K562 (cell line): ENCODE data around the gene AAR2. TPM values are rescaled to one million over a fixed set of nuclear protein-coding genes. Genes with fewer than 3 reads are reported as not detected.

Experiments
- ATAC-seq: fragments of 200-7000 bp; cut with Tn5 transposase; 3 replicates; pipeline ENCODE4 v1.9.1; 2020; ENCODE audit warnings: moderate library complexity
- BruUV-seq: library from RNA; stranded (reverse); fragments of 400-500 nt; replicated peaks from 2 replicates; lab custom pipeline; 2021; lab: Mats Ljungman, UMichigan
- CTCF ChIA-PET: fragments of 300-600 bp; formaldehyde crosslinking; extraction: SDS; loops from one replicate; lab custom pipeline; 2021; ENCODE audit warnings: low intra/inter-chr PET ratio; lab: Yijun Ruan, JAX
- POLR2A ChIA-PET: fragments of 300-600, 350-650 bp; sonication (Branson Sonifier 250); formaldehyde crosslinking; extraction: SDS; loops from one replicate; lab custom pipeline; 2021; ENCODE audit warnings: antibody characterized with exemption, inconsistent platforms; lab: Yijun Ruan, JAX
- DNase-seq, 4 experiments: peaks; one replicate each; pipeline versions ENCODE4 v3.0.0 to v3.0.0-alpha.2; 2011 to 2018; ENCODE audit warnings: low spot score in 3 of 4, mixed read lengths in 3 of 4; ENCODE audit errors: extremely low read depth in 1 of 4
- FAIRE-seq: peaks from 2 replicates; lab custom pipeline; 2011; peaks lifted over from hg19 to GRCh38; lab: Jason Lieb, UNC
- H2AFZ ChIP-seq: 2 replicates; pipeline ENCODE4 v1.6.0; 2011; ENCODE audit warnings: low read depth, low read length, control low read depth, inconsistent platforms
- H3K27ac ChIP-seq: fragments of 200-600 bp; 3 replicates; pipeline ENCODE4 v1.8.0; 2011; ENCODE audit warnings: low read depth, mild to moderate bottlenecking, control low read depth, inconsistent platforms, low read length, moderate library complexity, mixed read lengths; ENCODE audit errors: extremely low read depth
- H3K27me3 ChIP-seq, 2 experiments: fragments of 300-600 bp in 1 of 2; 2 replicates in 1 of 2; 3 replicates in 1 of 2; pipeline versions ENCODE4 v1.6.0 to v1.8.0; 2011; ENCODE audit warnings: inconsistent platforms in 2 of 2, low read length in 2 of 2, mild to moderate bottlenecking in 1 of 2, mixed read lengths in 1 of 2, moderate library complexity in 1 of 2; ENCODE audit not compliant: control insufficient read depth in 2 of 2, insufficient read depth in 2 of 2
- H3K36me3 ChIP-seq: fragments of 300-600 bp; 3 replicates; pipeline ENCODE4 v1.8.0; 2011; ENCODE audit warnings: mild to moderate bottlenecking, low read length, inconsistent platforms; ENCODE audit not compliant: control insufficient read depth, insufficient read depth
- H3K4me1 ChIP-seq, 2 experiments: fragments of 200-600 bp in 1 of 2; replicated peaks in 1 of 2; 2 replicates in 1 of 2; 3 replicates in 1 of 2; pipeline versions ENCODE4 v1.5.1 to v1.8.0; 2011; ENCODE audit warnings: inconsistent platforms in 2 of 2, low read length in 2 of 2, mild to moderate bottlenecking in 1 of 2, mixed read lengths in 1 of 2, moderate library complexity in 1 of 2; ENCODE audit not compliant: control insufficient read depth in 2 of 2, insufficient read depth in 2 of 2
- H3K4me2 ChIP-seq: 2 replicates; pipeline ENCODE4 v1.6.1; 2011; ENCODE audit warnings: low read length, control low read depth, inconsistent platforms, mixed read lengths; ENCODE audit not compliant: insufficient read depth
- H3K4me3 ChIP-seq: fragments of 200-600 bp; sonication (generic), shearing (Covaris generic); 2 replicates; pipeline ENCODE4 v1.5.1; 2016; ENCODE audit warnings: control low read depth, inconsistent platforms
- H3K79me2 ChIP-seq: fragments of 200-600 bp; 3 replicates; pipeline ENCODE4 v1.8.0; 2011; ENCODE audit warnings: low read length, inconsistent platforms; ENCODE audit not compliant: control insufficient read depth, insufficient read depth
- H3K9ac ChIP-seq, 2 experiments: 2 replicates each; pipeline versions ENCODE4 v1.6.0 to v1.6.1; 2011; ENCODE audit warnings: low read depth in 2 of 2, low read length in 2 of 2, control low read depth in 1 of 2, inconsistent platforms in 1 of 2, mild to moderate bottlenecking in 1 of 2, mixed read lengths in 1 of 2; ENCODE audit not compliant: insufficient read depth in 1 of 2
- H3K9me1 ChIP-seq: one replicate; pipeline ENCODE4 v1.6.0; 2011; ENCODE audit warnings: inconsistent platforms, mild to moderate bottlenecking, low read length, moderate library complexity; ENCODE audit not compliant: control insufficient read depth, insufficient read depth
- H3K9me3 ChIP-seq: replicated peaks from 2 replicates; pipeline ENCODE4 v1.5.1; 2011; ENCODE audit warnings: low read depth, low read length, inconsistent platforms; ENCODE audit not compliant: control insufficient read depth, insufficient read depth
- H4K20me1 ChIP-seq: replicated peaks from 2 replicates; pipeline ENCODE4 v1.6.1; 2011; ENCODE audit warnings: low read length, inconsistent platforms, mixed read lengths; ENCODE audit not compliant: control insufficient read depth, insufficient read depth
- BHLHE40 ChIP-seq: IDR thresholded peaks from 2 replicates; pipeline ENCODE4 v1.6.1; 2011; ENCODE audit warnings: low read length, improper control_type of control experiment
- HSF4 ChIP-seq: fragments of 250-450 bp; sonication (Bioruptor Pico); IDR thresholded peaks from 2 replicates; pipeline ENCODE4 v2.1.2; 2022; ENCODE audit warnings: mild to moderate bottlenecking, moderate library complexity, borderline replicate concordance
- MTA3 ChIP-seq: fragments of 450-650 bp; formaldehyde crosslinking; IDR thresholded peaks from 2 replicates; pipeline ENCODE4 v1.6.1; 2017; ENCODE audit warnings: mild to moderate bottlenecking, borderline replicate concordance
- RAD21 ChIP-seq, 2 experiments: fragments of 250-450 bp in 1 of 2; fragments of 450-650 bp in 1 of 2; sonication (Bioruptor Pico) in 1 of 2; formaldehyde crosslinking in 1 of 2; IDR thresholded peaks in 1 of 2; conservative IDR thresholded peaks in 1 of 2; 2 replicates each; pipeline versions ENCODE4 v1.4.0 to v1.8.0; 2020 to 2022; ENCODE audit warnings: mild to moderate bottlenecking in 2 of 2, moderate library complexity in 1 of 2
- WGBS: fragments of 100-300 bp; shearing (Covaris generic); methylation state at CpG from one replicate; pipeline ENCODE4 v1.1.6; 2016; ENCODE audit warnings: low coverage, mixed read lengths; ENCODE audit not compliant: insufficient coverage; ENCODE audit errors: missing lambda C conversion rate; 5-methylcytosine and 5-hydroxymethylcytosine counted together
- in situ Hi-C: fragments of 300-500 bp; cut with MboI; formaldehyde crosslinking; loops from 4 replicates; pipeline ENCODE4 v1.15.0; 2018; ENCODE audit warnings: inconsistent platforms, mixed read lengths
- intact Hi-C: fragments of 100-400 bp; cut with micrococcal nuclease; formaldehyde crosslinking; loops from 2 replicates; pipeline ENCODE4 v1.14.2; 2022
- polyA plus RNA-seq, 8 experiments: library from polyadenylated mRNA; depleted of rRNA in 4 of 8; stranded (reverse) in 5 of 8; unstranded in 3 of 8; fragments of >200 nt; fragmentation: Nextera tagmentation in 2 of 8; fragmentation: Illumina TruSeq in 1 of 8; extraction: Ambion mirVana in 2 of 8; extraction: Trizol in 1 of 8; gene quantifications; 2 replicates each; pipeline versions ENCODE4 v1.2.1 to v1.2.3, GENCODE V29; 2011 to 2014; ENCODE audit warnings: inconsistent platforms in 1 of 8, missing spikeins in 1 of 8
- total RNA-seq, 7 experiments: library from RNA; depleted of rRNA in 6 of 7; stranded (reverse); fragments of >200 nt in 6 of 7; fragmentation: Illumina TruSeq in 2 of 7; extraction: Trizol in 2 of 7; gene quantifications; 2 replicates each; pipeline versions ENCODE4 v1.2.1 to v1.2.3, GENCODE V29; 2011 to 2021; ENCODE audit warnings: low replicate concordance in 1 of 7
- TF ChIP-seq, protein P1 (sequence below): fragments of 450-650 bp; IDR thresholded peaks from 2 replicates; pipeline ENCODE4 v1.6.1; 2016
- TF ChIP-seq, protein P2 (sequence below), 3 experiments: IDR thresholded peaks in 2 of 3; conservative IDR thresholded peaks in 1 of 3; 2 replicates each; pipeline ENCODE4 v1.5.1; 2011 to 2012; ENCODE audit warnings: low read length in 3 of 3, mild to moderate bottlenecking in 3 of 3, control low read depth in 2 of 3, improper control_type of control experiment in 1 of 3, inconsistent platforms in 1 of 3, low read depth in 1 of 3, mixed read lengths in 1 of 3, moderate library complexity in 1 of 3; ENCODE audit not compliant: insufficient read depth in 2 of 3
- TF ChIP-seq, protein P3 (sequence below), 2 experiments: fragments of 450-650 bp; formaldehyde crosslinking in 1 of 2; IDR thresholded peaks; 2 replicates each; pipeline versions ENCODE4 v1.4.0 to v1.6.1; 2014 to 2020; ENCODE audit warnings: mild to moderate bottlenecking in 2 of 2, borderline replicate concordance in 1 of 2, low read depth in 1 of 2

Gene AAR2
- total and polyA plus RNA-seq, 9 of the 15 experiments (the other 6 are each of a cell fraction or from before 2014, with no cell fraction given) = 6.5 to 36.2 (median 24.7) TPM

DNA sequence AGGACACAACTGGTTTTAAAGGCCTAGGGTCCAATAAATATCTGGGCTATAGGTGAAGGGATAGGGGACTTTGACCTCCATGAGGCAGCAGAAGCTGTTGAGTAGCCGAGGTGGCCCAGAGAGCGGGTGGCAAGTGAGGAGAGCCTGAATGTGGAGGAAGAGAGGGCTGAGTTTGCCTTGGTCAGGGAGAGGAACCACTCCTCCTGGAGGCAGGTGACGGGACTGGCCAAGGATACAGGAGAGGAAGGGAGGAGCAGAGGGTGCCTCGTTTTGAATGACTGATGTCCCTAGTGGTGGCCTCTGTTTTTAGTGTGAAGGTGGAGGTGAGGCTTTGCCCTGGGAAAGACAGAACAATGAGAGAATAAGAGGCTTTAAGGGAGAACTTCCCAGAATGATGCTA is 19.1 kb upstream of the AAR2 start:
- peak; percentile 96 for ATAC-seq
- Histone ChIP-seq H3K4me1 (no peaks in the 10 kb centered on the region), H2AFZ (no peak overlapping the region), H3K79me2 (no peaks in the 10 kb centered on the region), H3K4me3 (no peak overlapping the region), H4K20me1 (peaks cover 11% of the 10 kb centered on the region), H3K4me2 (no peak overlapping the region), H3K9me3 (no peaks in the 10 kb centered on the region), H3K9ac (peak overlapping the region in 1 of 2 experiments; percentile 43; a peak in 1 of 4 replicates), H3K27ac (no peak overlapping the region), H3K27me3 (peaks cover 27 to 55% of the 10 kb centered on the region in 2 experiments), H3K9me1 (no peaks in the 10 kb centered on the region), H3K36me3 (no peaks in the 10 kb centered on the region)
- WGBS = 0% methylated on average over 4 of the region's 4 CpGs
- FAIRE-seq = peak; percentile 87
- intact Hi-C loops (no loop called here), in situ Hi-C loops (loop anchor here (25.0 kb wide), 1 partner anchor 220 kb away; no protein-coding TSS in a partner anchor)
- ChIA-PET CTCF (interaction anchor here (1.7 kb wide), 1 partner anchor 182 kb away, joined by 4 read pairs; no protein-coding TSS in a partner anchor), POLR2A (no interaction called here)
- peak; percentile 49 to 76 (median 70) for DNase-seq
- TF ChIP-seq BHLHE40 = peak; percentile 54; the same call in 1 of the 2 replicates
- TF ChIP-seq, protein P1, sequence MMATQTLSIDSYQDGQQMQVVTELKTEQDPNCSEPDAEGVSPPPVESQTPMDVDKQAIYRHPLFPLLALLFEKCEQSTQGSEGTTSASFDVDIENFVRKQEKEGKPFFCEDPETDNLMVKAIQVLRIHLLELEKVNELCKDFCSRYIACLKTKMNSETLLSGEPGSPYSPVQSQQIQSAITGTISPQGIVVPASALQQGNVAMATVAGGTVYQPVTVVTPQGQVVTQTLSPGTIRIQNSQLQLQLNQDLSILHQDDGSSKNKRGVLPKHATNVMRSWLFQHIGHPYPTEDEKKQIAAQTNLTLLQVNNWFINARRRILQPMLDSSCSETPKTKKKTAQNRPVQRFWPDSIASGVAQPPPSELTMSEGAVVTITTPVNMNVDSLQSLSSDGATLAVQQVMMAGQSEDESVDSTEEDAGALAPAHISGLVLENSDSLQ = peak; percentile 28; the same call in 1 of the 2 replicates
- TF ChIP-seq, protein P2, sequence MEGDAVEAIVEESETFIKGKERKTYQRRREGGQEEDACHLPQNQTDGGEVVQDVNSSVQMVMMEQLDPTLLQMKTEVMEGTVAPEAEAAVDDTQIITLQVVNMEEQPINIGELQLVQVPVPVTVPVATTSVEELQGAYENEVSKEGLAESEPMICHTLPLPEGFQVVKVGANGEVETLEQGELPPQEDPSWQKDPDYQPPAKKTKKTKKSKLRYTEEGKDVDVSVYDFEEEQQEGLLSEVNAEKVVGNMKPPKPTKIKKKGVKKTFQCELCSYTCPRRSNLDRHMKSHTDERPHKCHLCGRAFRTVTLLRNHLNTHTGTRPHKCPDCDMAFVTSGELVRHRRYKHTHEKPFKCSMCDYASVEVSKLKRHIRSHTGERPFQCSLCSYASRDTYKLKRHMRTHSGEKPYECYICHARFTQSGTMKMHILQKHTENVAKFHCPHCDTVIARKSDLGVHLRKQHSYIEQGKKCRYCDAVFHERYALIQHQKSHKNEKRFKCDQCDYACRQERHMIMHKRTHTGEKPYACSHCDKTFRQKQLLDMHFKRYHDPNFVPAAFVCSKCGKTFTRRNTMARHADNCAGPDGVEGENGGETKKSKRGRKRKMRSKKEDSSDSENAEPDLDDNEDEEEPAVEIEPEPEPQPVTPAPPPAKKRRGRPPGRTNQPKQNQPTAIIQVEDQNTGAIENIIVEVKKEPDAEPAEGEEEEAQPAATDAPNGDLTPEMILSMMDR (IDR thresholded peaks at IDR 0.05 in 2 of 3, conservative IDR thresholded peaks at IDR 0.05 in 1 of 3; ENCODE audit: insufficient read depth in 2 of 3, low read depth in 1 of 3, low read length in 3 of 3) = peak; percentile 57 to 87 (median 66)
- no peak for TF ChIP-seq MTA3
- TF ChIP-seq RAD21 (CRISPR knock-in tag; conservative IDR thresholded peaks at IDR 0.05 in 1 of 2, IDR thresholded peaks at IDR 0.05 in 1 of 2) = peak in 1 of 2 experiments; percentile 36; a peak in 1 of 4 replicates
- TF ChIP-seq, protein P3, sequence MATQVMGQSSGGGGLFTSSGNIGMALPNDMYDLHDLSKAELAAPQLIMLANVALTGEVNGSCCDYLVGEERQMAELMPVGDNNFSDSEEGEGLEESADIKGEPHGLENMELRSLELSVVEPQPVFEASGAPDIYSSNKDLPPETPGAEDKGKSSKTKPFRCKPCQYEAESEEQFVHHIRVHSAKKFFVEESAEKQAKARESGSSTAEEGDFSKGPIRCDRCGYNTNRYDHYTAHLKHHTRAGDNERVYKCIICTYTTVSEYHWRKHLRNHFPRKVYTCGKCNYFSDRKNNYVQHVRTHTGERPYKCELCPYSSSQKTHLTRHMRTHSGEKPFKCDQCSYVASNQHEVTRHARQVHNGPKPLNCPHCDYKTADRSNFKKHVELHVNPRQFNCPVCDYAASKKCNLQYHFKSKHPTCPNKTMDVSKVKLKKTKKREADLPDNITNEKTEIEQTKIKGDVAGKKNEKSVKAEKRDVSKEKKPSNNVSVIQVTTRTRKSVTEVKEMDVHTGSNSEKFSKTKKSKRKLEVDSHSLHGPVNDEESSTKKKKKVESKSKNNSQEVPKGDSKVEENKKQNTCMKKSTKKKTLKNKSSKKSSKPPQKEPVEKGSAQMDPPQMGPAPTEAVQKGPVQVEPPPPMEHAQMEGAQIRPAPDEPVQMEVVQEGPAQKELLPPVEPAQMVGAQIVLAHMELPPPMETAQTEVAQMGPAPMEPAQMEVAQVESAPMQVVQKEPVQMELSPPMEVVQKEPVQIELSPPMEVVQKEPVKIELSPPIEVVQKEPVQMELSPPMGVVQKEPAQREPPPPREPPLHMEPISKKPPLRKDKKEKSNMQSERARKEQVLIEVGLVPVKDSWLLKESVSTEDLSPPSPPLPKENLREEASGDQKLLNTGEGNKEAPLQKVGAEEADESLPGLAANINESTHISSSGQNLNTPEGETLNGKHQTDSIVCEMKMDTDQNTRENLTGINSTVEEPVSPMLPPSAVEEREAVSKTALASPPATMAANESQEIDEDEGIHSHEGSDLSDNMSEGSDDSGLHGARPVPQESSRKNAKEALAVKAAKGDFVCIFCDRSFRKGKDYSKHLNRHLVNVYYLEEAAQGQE (IDR thresholded peaks at IDR 0.05; ENCODE audit: borderline replicate concordance) = peak; percentile 7; the same call in 1 of the 2 replicates
- TF ChIP-seq, protein P3 (CRISPR knock-in tag; IDR thresholded peaks at IDR 0.05; ENCODE audit: low read depth) = no peak
- TF ChIP-seq HSF4 (CRISPR knock-in tag) = no peak
- BruUV-seq = no TSS peak
